GM19452 (cell line): ENCODE measurements around the gene MAK.
A peak's percentile ranks its signal among the peaks of the same experiment; 100 is the strongest.
"Not testable (repeated sequence)": the region's sequence is repeated elsewhere in the genome, so short reads cannot be mapped to it uniquely, and the experiment has no call there.

Experiments used
- ATAC-seq: cut with Tn5 transposase; IDR thresholded peaks from one replicate; pipeline ENCODE4 v1.9.1; 2021; ENCODE audit not compliant: unreplicated experiment

The MAK gene, protein sequence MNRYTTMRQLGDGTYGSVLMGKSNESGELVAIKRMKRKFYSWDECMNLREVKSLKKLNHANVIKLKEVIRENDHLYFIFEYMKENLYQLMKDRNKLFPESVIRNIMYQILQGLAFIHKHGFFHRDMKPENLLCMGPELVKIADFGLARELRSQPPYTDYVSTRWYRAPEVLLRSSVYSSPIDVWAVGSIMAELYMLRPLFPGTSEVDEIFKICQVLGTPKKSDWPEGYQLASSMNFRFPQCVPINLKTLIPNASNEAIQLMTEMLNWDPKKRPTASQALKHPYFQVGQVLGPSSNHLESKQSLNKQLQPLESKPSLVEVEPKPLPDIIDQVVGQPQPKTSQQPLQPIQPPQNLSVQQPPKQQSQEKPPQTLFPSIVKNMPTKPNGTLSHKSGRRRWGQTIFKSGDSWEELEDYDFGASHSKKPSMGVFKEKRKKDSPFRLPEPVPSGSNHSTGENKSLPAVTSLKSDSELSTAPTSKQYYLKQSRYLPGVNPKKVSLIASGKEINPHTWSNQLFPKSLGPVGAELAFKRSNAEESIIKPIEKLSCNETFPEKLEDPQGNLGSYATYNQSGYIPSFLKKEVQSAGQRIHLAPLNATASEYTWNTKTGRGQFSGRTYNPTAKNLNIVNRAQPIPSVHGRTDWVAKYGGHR

DNA sequence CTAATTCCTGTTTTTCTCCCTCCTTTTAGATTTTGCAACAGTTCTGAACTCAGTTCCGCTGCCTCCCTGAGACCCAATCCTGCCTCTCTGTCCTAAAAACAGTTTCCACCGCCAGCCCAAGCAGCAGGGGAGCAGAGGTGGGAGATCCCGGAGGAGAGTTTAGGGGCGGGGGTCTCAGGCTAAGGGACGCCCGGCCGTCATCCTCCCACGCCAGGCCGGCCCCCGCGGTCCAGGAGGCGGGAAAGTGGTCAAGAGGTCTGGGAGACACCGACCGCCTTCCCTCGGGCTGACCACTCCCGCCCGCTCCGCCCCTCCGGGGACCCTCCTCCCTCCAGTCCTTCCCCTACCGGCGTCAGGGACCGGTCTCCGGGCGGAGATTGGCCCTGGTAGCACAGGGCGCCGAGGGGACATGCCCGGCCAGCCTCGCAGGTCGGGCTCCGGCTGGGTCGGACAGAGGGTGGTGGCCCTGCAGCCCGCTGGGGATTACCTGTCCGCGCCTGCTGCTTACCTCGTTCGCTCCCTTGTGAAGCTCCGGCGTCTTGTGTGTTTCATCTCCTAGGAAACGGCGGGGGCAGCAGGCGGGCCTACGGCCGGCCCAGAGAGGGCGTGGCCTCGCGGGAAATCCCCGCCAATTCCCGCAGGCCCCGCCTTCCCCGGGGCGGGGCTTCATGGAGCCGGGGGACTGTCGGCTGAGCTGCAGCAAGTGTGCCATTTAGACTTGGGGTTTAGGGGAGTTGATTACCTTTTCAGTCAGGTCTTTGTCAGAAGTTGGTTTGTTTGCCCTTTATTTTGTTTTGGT, at the start of gene MAK:
Gene MAK (minus strand): TSS at position 545 of the 799 bp plus-strand sequence. CDS start 7,891 bp downstream, outside the sequence.
- ATAC-seq, result peak; percentile 77

DNA sequence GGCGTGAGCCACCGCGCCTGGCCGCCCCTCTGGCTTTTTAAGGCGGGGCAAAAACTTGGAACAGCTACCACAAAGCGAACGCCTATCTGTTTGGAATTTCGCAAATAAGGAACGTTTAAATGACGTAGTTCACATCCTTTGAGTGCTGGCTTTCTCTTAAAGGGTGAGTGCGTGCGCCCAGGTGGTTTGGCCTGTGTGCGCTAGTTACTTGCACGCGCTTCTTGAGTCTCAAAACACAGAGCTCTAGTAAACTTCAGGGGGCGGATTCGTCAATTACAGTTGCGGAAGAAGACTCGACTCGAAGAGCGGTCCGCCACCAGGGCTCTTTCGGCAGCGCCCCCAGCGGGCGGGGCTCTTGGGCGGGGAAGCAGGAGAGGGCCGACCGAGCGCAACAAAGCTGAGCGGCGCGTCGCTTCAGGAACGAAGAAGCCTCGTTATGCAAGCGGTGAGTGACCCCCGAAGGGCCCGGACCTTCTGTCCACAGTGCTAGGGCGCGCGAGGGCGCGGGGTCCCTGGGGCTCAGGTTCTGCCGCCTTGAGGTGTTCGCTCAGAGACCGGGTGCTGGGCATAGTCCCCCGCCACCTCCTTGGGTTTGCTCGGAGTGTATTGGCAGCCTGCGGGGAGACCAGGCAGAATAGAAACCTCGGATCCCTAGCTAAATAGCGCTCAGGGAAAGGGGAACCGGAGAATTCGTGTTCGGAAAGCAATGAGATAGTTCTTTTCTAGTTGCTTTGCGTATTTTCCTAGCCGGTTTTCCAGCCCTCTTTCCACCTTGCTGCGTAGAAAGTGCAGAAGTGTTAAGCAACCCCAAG, 48.6 kb upstream of the MAK start, which contains the start of gene SYCP2L:
Gene SYCP2L (plus strand): TSS at position 362 of the 812 bp plus-strand sequence. CDS start 75 bp downstream, at position 437.
- peak; percentile 30 for ATAC-seq

- not testable (repeated sequence) for ATAC-seq
These were observed 48.0 kb upstream of the MAK start for GRCh38 chr6:10886365-10886690.

- no peak for ATAC-seq
These were observed 46.1 kb upstream of the MAK start for GRCh38 chr6:10884245-10884972.

DNA sequence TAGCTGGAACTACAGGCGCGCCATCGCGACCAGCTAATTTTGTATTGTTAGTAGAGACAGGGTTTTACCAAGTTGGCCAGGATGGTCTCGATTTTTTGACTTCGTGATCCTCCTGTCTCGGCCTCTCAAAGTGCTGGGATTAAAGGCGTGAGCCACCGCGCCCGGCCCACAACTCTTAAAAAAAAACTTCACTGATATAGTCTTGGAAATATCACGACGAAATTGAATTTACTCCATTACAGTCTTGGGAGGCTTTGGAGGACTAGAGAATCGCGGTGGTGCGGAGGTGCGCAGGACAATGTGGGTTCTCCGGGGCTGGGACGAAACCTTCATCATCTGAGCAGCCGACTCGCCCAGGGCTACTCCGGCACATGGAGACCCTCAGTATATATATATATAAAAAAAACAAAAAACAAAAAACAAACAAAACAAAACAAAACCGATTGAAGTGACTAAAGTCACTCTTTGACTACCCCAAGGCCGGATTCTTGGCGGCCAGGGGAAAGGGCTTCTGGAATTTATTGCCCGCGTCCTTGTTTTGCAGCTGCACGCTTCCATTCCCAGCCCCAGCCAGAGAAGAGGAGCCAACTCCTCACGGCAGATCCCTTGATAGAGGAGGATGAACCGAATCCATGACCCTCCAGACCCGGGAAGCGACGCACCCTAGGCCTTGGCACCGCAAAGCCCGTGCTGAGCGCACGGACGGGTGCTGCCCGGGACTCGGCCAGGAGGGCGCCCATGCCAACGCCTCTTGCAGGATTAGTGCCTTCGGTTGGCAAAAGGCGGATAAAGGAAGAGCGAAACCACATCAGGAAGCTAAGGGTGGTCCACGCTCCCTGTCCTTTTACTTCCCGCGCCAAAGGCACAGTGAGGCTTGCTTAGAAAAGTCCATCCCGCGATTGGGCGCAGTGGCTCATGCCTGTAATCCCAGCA, 45.2 kb upstream of the MAK start:
- no peak for ATAC-seq

DNA sequence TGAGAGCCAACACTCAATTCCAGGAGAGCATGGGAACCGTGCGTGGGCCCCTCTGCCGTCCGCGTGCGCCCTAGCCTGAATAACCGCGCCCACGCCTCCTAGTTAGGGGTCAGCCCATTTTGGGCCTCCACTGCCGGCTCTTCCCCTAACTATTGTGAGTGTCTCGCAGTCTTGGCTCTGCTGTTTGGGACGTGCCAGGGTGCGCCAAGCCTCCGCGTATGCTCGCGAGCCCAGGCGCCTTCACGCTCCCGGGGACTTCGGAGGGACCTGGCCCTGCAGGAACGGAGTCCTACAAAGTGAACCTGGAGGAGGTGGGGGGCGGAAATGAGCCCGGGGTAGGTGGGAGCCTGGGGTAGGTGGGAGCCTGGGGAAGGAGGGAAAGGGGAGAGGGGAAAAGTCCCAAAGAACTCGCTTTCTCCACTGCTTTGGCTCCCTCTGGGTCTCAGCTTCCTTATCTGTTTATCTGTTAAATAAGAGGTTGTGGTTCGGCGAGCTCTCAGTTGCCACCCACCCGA, 44.4 kb upstream of the MAK start:
- ATAC-seq, result no peak

DNA sequence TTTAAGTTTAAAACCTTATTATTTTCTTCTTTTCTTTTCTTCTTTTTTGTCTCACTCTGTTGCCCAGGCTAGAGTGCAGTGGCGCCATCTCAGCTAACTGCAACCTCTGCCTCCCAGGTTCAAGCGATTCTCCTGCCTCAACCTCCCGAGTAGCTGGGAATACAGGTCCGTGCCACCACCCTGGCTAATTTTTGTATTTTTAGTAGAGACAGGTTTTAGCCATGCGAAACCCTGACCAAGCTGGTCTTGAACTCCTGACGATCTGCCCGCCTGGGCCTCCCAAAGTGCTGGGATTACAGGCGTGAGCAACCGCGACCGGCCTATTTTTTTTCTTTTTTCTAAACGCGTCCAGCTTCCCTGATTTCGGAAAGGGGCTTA, 43.9 kb upstream of the MAK start:
- not testable (repeated sequence) for ATAC-seq

DNA sequence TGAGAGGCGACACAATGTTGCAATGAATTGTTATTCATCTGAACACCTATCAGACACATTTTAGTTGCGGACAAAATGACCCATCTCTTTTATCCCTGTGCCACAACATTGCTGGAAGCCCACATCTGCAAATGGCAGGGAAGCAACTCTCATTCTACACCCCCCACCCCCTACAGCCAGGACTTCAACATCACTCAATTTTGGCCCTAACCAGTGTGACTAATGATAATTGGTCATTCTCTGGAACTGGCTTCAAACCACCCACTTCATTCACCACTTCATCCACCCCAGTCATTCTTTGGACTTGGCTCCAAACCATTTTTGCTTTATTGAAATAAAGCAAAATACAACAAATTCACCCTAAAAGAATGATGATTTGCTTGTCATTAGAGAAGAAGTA, 42.0 kb upstream of the MAK start:
- ATAC-seq, result no peak

GRCh38 chr6:10877871-10878270, 39.5 kb upstream of the MAK start:
- no peak for ATAC-seq

- no peak for ATAC-seq
These were observed 38.7 kb upstream of the MAK start for GRCh38 chr6:10877012-10877411.

GRCh38 chr6:10875026-10875425, 36.7 kb upstream of the MAK start:
- no peak for ATAC-seq

DNA sequence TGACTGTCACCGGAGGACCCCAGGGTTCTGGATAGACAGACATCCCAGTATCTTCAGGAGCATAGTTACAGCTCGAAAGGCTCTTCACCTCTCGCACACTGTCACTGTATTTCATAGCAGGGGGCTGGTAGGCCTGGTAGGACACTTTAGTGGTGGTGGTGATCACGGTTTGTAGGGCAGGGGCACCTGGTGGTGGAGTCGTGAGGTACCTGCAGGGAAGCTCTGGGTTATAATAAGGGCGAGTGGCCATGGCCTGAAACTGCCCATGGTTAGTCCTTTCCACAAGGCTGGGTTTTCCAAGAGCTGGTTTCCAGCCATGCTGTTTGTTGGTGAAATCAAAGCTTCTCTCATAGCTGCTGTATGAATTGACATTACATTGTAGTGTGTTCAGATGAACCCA, 35.9 kb upstream of the MAK start:
- ATAC-seq, result no peak

- no peak for ATAC-seq
These were observed 35.0 kb upstream of the MAK start for GRCh38 chr6:10873374-10873773.

GRCh38 chr6:10867952-10868351, 29.6 kb upstream of the MAK start:
- no peak for ATAC-seq

DNA sequence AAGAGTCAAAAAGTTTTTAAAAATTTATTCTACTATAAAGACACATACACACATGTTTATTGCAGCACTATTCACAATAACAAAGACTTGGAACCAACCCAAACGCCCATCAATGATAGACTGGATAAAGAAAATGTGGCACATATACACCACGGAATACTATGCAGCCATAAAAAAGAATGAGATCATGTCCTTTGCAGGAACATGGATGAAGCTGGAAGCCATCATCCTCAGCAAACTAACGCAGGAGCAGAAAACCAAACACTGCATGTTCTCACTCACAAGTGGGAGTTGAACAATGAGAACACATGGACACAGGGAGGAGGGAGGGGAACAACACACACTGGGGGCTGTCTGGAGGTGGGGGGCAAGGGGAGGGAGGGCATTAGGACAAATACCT, 28.4 kb upstream of the MAK start:
- ATAC-seq, result not testable (repeated sequence)

GRCh38 chr6:10863031-10863430, 24.7 kb upstream of the MAK start:
- not testable (repeated sequence) for ATAC-seq

- ATAC-seq, result no peak
These were observed 24.0 kb upstream of the MAK start for GRCh38 chr6:10862361-10862760.

- no peak for ATAC-seq
These were observed 22.7 kb upstream of the MAK start for GRCh38 chr6:10861086-10861485.

DNA sequence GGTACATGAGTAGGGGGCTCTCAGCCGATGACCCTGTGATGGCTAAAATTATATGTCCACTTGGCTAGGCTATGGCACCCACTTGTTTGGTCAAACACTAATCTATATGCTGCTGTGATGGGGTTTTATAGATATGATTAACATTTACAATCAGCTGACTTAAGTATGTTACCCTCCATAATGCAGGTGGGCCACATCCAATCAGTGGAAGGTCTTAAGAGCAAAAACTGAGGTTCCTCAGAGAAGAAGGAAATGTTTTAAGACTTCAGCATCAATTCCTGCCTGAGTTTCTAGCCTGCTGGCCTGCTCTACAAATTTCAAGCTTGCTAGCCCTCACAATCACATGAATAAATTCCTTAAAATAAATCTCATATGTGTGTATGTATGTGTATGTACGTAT, 18.9 kb upstream of the MAK start:
- ATAC-seq, result no peak
